RWPE2 (cell line): ENCODE measurements around the gene MVK.

Experiments used
- ATAC-seq: fragments of 200-7000 bp; cut with Tn5 transposase; 3 replicates; pipeline ENCODE4 v1.9.1; 2021; ENCODE audit warnings: low read depth
- DNase-seq: peaks from one replicate; pipeline ENCODE4 v3.0.0-alpha.2; 2020; ENCODE audit warnings: low spot score
- H3K27ac ChIP-seq: fragments of 450-650 bp; 2 replicates; pipeline ENCODE4 v1.5.1; 2017; ENCODE audit warnings: mild to moderate bottlenecking; ENCODE audit not compliant: poor library complexity, severe bottlenecking
- H3K27me3 ChIP-seq: fragments of 250-450 bp; sonication (Bioruptor Pico); 2 replicates; pipeline ENCODE4 v1.5.1; 2021; ENCODE audit warnings: mild to moderate bottlenecking, moderate library complexity; ENCODE audit not compliant: insufficient read depth, poor library complexity, severe bottlenecking
- H3K36me3 ChIP-seq: fragments of 250-450 bp; sonication (Bioruptor Pico); 2 replicates; pipeline ENCODE4 v1.5.1; 2020; ENCODE audit warnings: low read depth, mild to moderate bottlenecking, moderate library complexity
- H3K4me1 ChIP-seq: fragments of 250-450 bp; sonication (Bioruptor Pico); 2 replicates; pipeline ENCODE4 v1.5.1; 2021; ENCODE audit warnings: mild to moderate bottlenecking, moderate library complexity; ENCODE audit not compliant: insufficient read depth, poor library complexity, severe bottlenecking
- H3K4me3 ChIP-seq: fragments of 250-450 bp; sonication (Bioruptor Pico); 2 replicates; pipeline ENCODE4 v1.5.1; 2021; ENCODE audit warnings: mild to moderate bottlenecking, moderate library complexity; ENCODE audit not compliant: severe bottlenecking
- H3K9me3 ChIP-seq: fragments of 250-450 bp; sonication (Bioruptor Pico); 2 replicates; pipeline ENCODE4 v1.5.1; 2021; ENCODE audit warnings: mild to moderate bottlenecking, moderate library complexity; ENCODE audit not compliant: severe bottlenecking
- TF ChIP-seq, protein P1 (sequence below): fragments of 450-650 bp; IDR thresholded peaks from one replicate; pipeline ENCODE4 v1.5.1; 2017; ENCODE audit warnings: mild to moderate bottlenecking, moderate library complexity; ENCODE audit not compliant: poor library complexity, severe bottlenecking

Gene MVK

DNA sequence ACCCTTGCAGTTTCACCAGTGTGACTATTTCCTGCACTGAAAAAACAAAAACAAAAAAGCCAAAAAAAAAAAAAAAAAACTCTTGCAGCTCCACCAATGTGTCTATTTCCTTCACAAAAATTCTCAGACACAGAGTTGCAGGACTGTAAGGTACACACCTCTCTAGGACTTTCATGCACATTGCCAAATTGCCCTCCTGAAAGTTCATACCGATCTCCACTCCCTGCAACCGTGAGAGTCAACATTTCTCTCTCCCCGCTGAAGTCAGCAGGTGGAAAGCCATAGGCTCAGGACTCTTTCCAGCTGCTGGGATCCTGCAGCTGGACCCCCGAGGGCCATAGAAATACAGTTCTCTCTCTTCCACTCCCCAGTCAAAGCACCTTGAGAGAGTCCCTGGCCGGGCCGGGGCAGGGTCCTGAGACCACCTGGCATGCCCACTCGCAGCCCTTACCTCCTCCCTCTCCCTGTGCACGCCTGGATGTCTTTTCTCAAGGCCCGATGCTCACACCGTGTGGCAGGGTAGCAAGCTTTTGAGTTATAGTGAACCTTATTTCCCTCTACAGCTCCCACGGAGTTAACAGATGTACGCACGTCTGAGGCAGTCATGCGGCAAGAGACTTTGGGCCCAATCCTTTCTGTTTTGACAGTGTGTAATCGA is 23.9 kb upstream of the MVK start:
- Histone ChIP-seq H3K27ac (no peak overlapping the region), H3K4me1 (peaks cover 5% of the 10 kb centered on the region), H3K9me3 (no peaks in the 10 kb centered on the region), H3K4me3 (no peak overlapping the region), H3K27me3 (peaks cover 24% of the 10 kb centered on the region), H3K36me3 (no peaks in the 10 kb centered on the region)
- TF ChIP-seq, protein P1, sequence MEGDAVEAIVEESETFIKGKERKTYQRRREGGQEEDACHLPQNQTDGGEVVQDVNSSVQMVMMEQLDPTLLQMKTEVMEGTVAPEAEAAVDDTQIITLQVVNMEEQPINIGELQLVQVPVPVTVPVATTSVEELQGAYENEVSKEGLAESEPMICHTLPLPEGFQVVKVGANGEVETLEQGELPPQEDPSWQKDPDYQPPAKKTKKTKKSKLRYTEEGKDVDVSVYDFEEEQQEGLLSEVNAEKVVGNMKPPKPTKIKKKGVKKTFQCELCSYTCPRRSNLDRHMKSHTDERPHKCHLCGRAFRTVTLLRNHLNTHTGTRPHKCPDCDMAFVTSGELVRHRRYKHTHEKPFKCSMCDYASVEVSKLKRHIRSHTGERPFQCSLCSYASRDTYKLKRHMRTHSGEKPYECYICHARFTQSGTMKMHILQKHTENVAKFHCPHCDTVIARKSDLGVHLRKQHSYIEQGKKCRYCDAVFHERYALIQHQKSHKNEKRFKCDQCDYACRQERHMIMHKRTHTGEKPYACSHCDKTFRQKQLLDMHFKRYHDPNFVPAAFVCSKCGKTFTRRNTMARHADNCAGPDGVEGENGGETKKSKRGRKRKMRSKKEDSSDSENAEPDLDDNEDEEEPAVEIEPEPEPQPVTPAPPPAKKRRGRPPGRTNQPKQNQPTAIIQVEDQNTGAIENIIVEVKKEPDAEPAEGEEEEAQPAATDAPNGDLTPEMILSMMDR: no peak
- ATAC-seq (no peak), DNase-seq (no peak)

DNA sequence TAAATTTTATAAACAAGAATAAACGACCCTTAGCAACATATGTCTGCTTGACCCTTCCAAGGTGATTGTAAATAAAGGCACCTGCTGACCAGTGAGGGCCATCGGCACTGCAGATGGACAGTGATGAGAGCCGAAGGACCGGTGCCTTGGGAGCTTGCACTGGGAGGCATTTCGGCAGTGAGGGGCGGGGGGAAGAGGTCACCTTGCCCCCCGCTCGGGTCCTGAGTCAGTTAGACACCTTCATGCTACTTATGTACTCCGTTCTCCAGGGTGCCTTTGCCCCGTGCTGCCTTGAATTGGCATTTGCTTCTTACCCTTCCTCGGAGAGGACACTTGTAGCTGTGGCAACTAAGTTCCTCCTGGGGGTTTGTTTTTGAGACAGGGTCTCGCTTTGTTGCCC is 23.3 kb upstream of the MVK start:
- TF ChIP-seq, protein P1: no peak
- no peak overlapping the region for H3K27ac ChIP-seq
- no peaks in the 10 kb centered on the region for H3K9me3 ChIP-seq
- H3K4me3 ChIP-seq: no peak overlapping the region
- peaks cover 25% of the 10 kb centered on the region for H3K27me3 ChIP-seq
- ATAC-seq: no peak
- peaks cover 5% of the 10 kb centered on the region for H3K4me1 ChIP-seq
- H3K36me3 ChIP-seq: no peaks in the 10 kb centered on the region
- no peak for DNase-seq

DNA sequence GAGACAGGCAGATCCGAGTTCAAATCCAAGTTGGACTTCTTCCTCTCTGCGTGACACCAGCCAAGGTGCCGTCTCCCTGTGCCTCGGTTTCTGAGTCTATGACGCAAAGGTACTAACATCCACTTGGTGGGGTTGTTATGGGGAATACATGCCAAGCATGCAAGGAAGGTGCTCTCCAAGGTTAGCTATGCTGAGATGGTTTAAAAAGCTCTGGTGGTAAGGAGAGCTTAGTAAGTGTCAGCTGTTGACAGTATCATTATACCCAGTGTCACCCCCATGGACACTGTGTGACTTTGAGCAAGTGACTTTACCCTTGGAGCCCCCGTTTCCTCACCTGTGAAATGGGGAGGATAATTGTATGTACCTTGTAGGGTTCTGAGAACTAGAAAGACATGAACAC is 22.5 kb upstream of the MVK start:
- Histone ChIP-seq H3K9me3 (no peaks in the 10 kb centered on the region), H3K4me3 (no peak overlapping the region), H3K4me1 (no peaks in the 10 kb centered on the region), H3K27me3 (peaks cover 25% of the 10 kb centered on the region), H3K27ac (no peak overlapping the region), H3K36me3 (no peaks in the 10 kb centered on the region)
- TF ChIP-seq, protein P1: no peak
- ATAC-seq (no peak), DNase-seq (no peak)

DNA sequence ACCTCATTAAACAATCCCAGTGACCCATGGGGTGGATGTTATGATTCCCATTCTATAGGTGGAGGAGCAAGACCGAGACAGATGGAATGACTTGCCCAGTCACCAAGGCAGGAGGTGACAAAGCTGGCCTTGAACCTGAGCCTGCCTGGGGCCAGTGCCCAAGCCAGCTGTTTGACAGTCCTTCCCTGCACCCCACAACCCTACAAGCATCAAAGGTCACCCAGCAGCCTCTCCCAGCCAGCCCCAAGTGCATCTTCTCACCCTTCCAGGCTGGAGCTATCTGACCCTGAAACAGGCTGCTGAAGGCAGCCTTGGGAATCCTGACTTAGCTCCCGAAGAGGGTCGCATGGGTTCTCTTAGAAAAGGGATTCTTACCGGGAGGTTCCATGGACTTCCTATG is 20.6 kb upstream of the MVK start:
- no peaks in the 10 kb centered on the region for H3K4me1 ChIP-seq
- ATAC-seq (no peak), DNase-seq (no peak)
- H3K4me3 ChIP-seq: no peak overlapping the region
- H3K27ac ChIP-seq: no peak overlapping the region
- no peaks in the 10 kb centered on the region for H3K36me3 ChIP-seq
- peaks cover 25% of the 10 kb centered on the region for H3K27me3 ChIP-seq
- no peaks in the 10 kb centered on the region for H3K9me3 ChIP-seq
- TF ChIP-seq, protein P1: no peak

DNA sequence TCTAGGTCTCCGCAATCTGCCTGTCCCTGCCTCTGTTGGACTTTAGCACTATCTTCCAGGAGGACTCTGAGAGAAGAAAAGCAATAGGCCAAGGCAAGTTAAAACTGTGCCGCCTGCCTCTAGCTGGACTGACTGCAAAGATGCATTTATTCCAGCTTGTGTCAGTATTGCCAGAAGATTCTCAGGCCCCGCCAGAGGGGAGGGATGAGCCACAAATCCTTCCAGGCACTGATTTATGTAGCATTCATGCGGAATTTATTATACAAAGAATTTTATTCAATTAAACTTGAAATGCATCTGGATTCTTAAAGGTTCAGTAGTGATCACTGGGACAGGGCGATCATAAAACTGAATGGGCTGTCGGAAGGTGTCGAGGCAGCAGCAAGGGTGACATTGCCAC is 20.1 kb upstream of the MVK start:
- no peaks in the 10 kb centered on the region for H3K4me1 ChIP-seq
- H3K9me3 ChIP-seq: no peaks in the 10 kb centered on the region
- TF ChIP-seq, protein P1: no peak
- ATAC-seq (no peak), DNase-seq (no peak)
- no peak overlapping the region for H3K27ac ChIP-seq
- H3K36me3 ChIP-seq: no peaks in the 10 kb centered on the region
- H3K27me3 ChIP-seq: peaks cover 25% of the 10 kb centered on the region
- no peak overlapping the region for H3K4me3 ChIP-seq
